HepG2 (cell line): ENCODE data around the gene IRF3. TPM values are rescaled to one million over a fixed set of nuclear protein-coding genes. Genes with fewer than 3 reads are reported as not detected.

Source experiments
- ATAC-seq: fragments of 200-7000 bp; cut with Tn5 transposase; 3 replicates; pipeline ENCODE4 v1.9.1; 2020; ENCODE audit warnings: mild to moderate bottlenecking, moderate library complexity
- BruUV-seq: library from RNA; stranded (reverse); fragments of 400-500 nt; replicated peaks from 2 replicates; lab custom pipeline; 2021; lab: Mats Ljungman, UMichigan
- CTCF ChIA-PET: fragments of 300-600 bp; formaldehyde crosslinking; extraction: SDS; loops from one replicate; lab custom pipeline; 2021; ENCODE audit warnings: low total read pairs, inconsistent platforms, low intra/inter-chr PET ratio; lab: Yijun Ruan, JAX
- POLR2A ChIA-PET: fragments of 350-600 bp; sonication (Branson Sonifier 250); formaldehyde crosslinking; loops from one replicate; lab custom pipeline; 2020; ENCODE audit warnings: antibody characterized with exemption, inconsistent platforms; lab: Yijun Ruan, JAX
- DNase-seq: peaks from one replicate; pipeline ENCODE4 v3.0.0-alpha.2; 2015; ENCODE audit warnings: low spot score
- FAIRE-seq: peaks from 3 replicates; lab custom pipeline; 2011; peaks lifted over from hg19 to GRCh38; lab: Jason Lieb, UNC
- H2AFZ ChIP-seq: one replicate; pipeline ENCODE4 v1.6.1; 2011; ENCODE audit warnings: low read length, inconsistent platforms
- H3K27ac ChIP-seq: fragments of 300-600 bp; 3 replicates; pipeline ENCODE4 v1.8.0; 2011; ENCODE audit warnings: mixed run types, mild to moderate bottlenecking, mixed read lengths, low read length, inconsistent platforms; ENCODE audit not compliant: insufficient read depth; ENCODE audit errors: extremely low read length
- H3K27me3 ChIP-seq, 2 experiments: fragments of 200-600 bp in 1 of 2; 2 replicates in 1 of 2; 3 replicates in 1 of 2; pipeline versions ENCODE4 v1.6.0 to v1.8.0; 2011; ENCODE audit warnings: low read length in 2 of 2, mild to moderate bottlenecking in 2 of 2, moderate library complexity in 2 of 2, inconsistent platforms in 1 of 2; ENCODE audit not compliant: insufficient read depth in 2 of 2, control insufficient read depth in 1 of 2
- H3K36me3 ChIP-seq, 2 experiments: fragments of 200-600 bp in 1 of 2; replicated peaks in 1 of 2; 2 replicates in 1 of 2; 3 replicates in 1 of 2; pipeline versions ENCODE4 v1.5.1 to v1.8.0; 2011; ENCODE audit warnings: low read length in 2 of 2, inconsistent platforms in 1 of 2; ENCODE audit not compliant: insufficient read depth in 2 of 2, control insufficient read depth in 1 of 2
- H3K4me1 ChIP-seq: 2 replicates; pipeline ENCODE4 v1.5.1; 2012; ENCODE audit warnings: low read length, inconsistent platforms; ENCODE audit not compliant: insufficient read depth
- H3K4me2 ChIP-seq: 2 replicates; pipeline ENCODE4 v1.6.0; 2011; ENCODE audit warnings: low read depth, low read length, inconsistent platforms
- H3K4me3 ChIP-seq, 3 experiments: fragments of 200-600 bp in 1 of 3; sonication (generic), shearing (Covaris generic) in 1 of 3; replicated peaks in 1 of 3; 2 replicates each; pipeline ENCODE4 v1.5.1; 2011 to 2016; ENCODE audit warnings: low read length in 3 of 3, inconsistent platforms in 2 of 3, low read depth in 2 of 3, mild to moderate bottlenecking in 2 of 3, control low read depth in 1 of 3, mixed read lengths in 1 of 3; ENCODE audit not compliant: insufficient read depth in 1 of 3
- H3K79me2 ChIP-seq: one replicate; pipeline ENCODE4 v1.6.1; 2011; ENCODE audit warnings: low read length, inconsistent platforms; ENCODE audit not compliant: insufficient read depth
- H3K9ac ChIP-seq: 2 replicates; pipeline ENCODE4 v1.6.0; 2011; ENCODE audit warnings: mild to moderate bottlenecking, low read depth, low read length, inconsistent platforms; ENCODE audit not compliant: insufficient read depth
- H3K9me3 ChIP-seq: 2 replicates; pipeline ENCODE4 v1.5.1; 2012; ENCODE audit warnings: mild to moderate bottlenecking, low read length
- H4K20me1 ChIP-seq: 2 replicates; pipeline ENCODE4 v1.6.0; 2011; ENCODE audit warnings: inconsistent platforms, mild to moderate bottlenecking, low read length, moderate library complexity; ENCODE audit not compliant: insufficient read depth
- CTCF ChIP-seq: sonication (generic); formaldehyde crosslinking; IDR thresholded peaks from 2 replicates; pipeline ENCODE4 v1.5.0; 2020; ENCODE audit warnings: mild to moderate bottlenecking, missing genetic modification reagents, moderate library complexity
- HOXA7 ChIP-seq: sonication (generic); formaldehyde crosslinking; IDR thresholded peaks from 2 replicates; pipeline ENCODE4 v1.8.1; 2022; ENCODE audit warnings: mild to moderate bottlenecking, missing genetic modification reagents, moderate library complexity
- MEIS2 ChIP-seq: sonication (generic); formaldehyde crosslinking; IDR thresholded peaks from 2 replicates; pipeline ENCODE4 v1.9.0; 2021; ENCODE audit warnings: mild to moderate bottlenecking, missing genetic modification reagents
- RXRA ChIP-seq: sonication (generic); formaldehyde crosslinking; IDR thresholded peaks from 2 replicates; pipeline ENCODE4 v1.5.1; 2020; ENCODE audit warnings: missing genetic modification reagents
- SRY ChIP-seq: sonication (generic); formaldehyde crosslinking; IDR thresholded peaks from 2 replicates; pipeline ENCODE4 v1.8.0; 2022; ENCODE audit warnings: mild to moderate bottlenecking, missing genetic modification reagents
- STAG1 ChIP-seq: sonication (generic); formaldehyde crosslinking; IDR thresholded peaks from 2 replicates; pipeline ENCODE4 v1.4.0; 2020; ENCODE audit warnings: missing genetic modification reagents
- ZBTB38 ChIP-seq: sonication (generic); formaldehyde crosslinking; IDR thresholded peaks from 2 replicates; pipeline ENCODE4 v1.5.1; 2020; ENCODE audit warnings: mild to moderate bottlenecking, missing genetic modification reagents
- ZBTB7B ChIP-seq: sonication (generic); formaldehyde crosslinking; IDR thresholded peaks from 2 replicates; pipeline ENCODE4 v1.4.0; 2020; ENCODE audit warnings: missing genetic modification reagents
- ZFP62 ChIP-seq: sonication (generic); formaldehyde crosslinking; IDR thresholded peaks from 2 replicates; pipeline ENCODE4 v1.4.0; 2020; ENCODE audit warnings: missing genetic modification reagents
- ZNF20 ChIP-seq: sonication (generic); formaldehyde crosslinking; IDR thresholded peaks from 2 replicates; pipeline ENCODE4 v1.4.0; 2020; ENCODE audit warnings: mild to moderate bottlenecking, moderate library complexity, missing genetic modification reagents
- ZNF614 ChIP-seq: IDR thresholded peaks from 2 replicates; pipeline ENCODE4 v1.6.1; 2018; ENCODE audit warnings: missing biosample characterization, missing genetic modification reagents, inconsistent platforms, borderline replicate concordance
- WGBS: methylation state at CpG from one replicate; pipeline ENCODE4 v1.1.6; 2017; ENCODE audit warnings: low lambda C conversion rate; 5-methylcytosine and 5-hydroxymethylcytosine counted together
- in situ Hi-C: cut with HindIII; loops from 2 replicates; pipeline ENCODE4 v1.10.0; 2017; ENCODE audit warnings: low pct_unique_long_range_greater_than_20kb; ENCODE audit not compliant: extremely low pct_ligation_motif_present
- intact Hi-C: fragments of 100-400 bp; cut with micrococcal nuclease; formaldehyde crosslinking; loops from one replicate; pipeline ENCODE4 v1.10.0; 2022; ENCODE audit not compliant: unreplicated experiment
- polyA plus RNA-seq, 8 experiments: library from polyadenylated mRNA; depleted of rRNA in 3 of 8; stranded (reverse) in 7 of 8; unstranded in 1 of 8; fragments of >200 nt; fragmentation: Illumina TruSeq in 4 of 8; extraction: Trizol in 4 of 8; gene quantifications; 2 replicates each; pipeline versions ENCODE4 v1.2.1 to v1.2.3, GENCODE V29; 2011 to 2016; ENCODE audit warnings: low read depth in 4 of 8, missing spikeins in 1 of 8, mixed read lengths in 1 of 8; ENCODE audit not compliant: insufficient read depth in 1 of 8
- total RNA-seq, 5 experiments: library from RNA; depleted of rRNA; stranded (reverse); fragments of >200 nt; fragmentation: Illumina TruSeq; extraction: Trizol; gene quantifications; 2 replicates each; pipeline ENCODE4 v1.2.3, GENCODE V29; 2016; ENCODE audit warnings: low read depth in 1 of 5

The IRF3 gene
- total and polyA plus RNA-seq, 2 of the 13 experiments (the other 11 are each of a cell fraction or from before 2014, with no cell fraction given) = 61.9 to 65.5 TPM

- 4% methylated on average over 13 of the region's 40 CpGs for WGBS
- peaks cover 19% of the 10 kb centered on the region for H3K4me1 ChIP-seq
- no peaks in the 10 kb centered on the region for H3K9me3 ChIP-seq
- H3K27me3 ChIP-seq = peaks cover 0 to 20% of the 10 kb centered on the region in 2 experiments; a peak in 3 of 5 replicates
- H3K36me3 ChIP-seq = no peaks in the 10 kb centered on the region
- BruUV-seq = no TSS peak
- H2AFZ ChIP-seq = no peak overlapping the region
- H4K20me1 ChIP-seq = no peaks in the 10 kb centered on the region
- ATAC-seq (peak; percentile 74), FAIRE-seq (no peak), DNase-seq (no peak)
- peak overlapping the region; percentile 49 for H3K4me2 ChIP-seq
- in situ Hi-C loops = no loop called here
- ChIA-PET POLR2A (no interaction called here), CTCF (no interaction called here)
- intact Hi-C loops = no loop called here
- H3K9ac ChIP-seq = no peak overlapping the region
- no peaks in the 10 kb centered on the region for H3K79me2 ChIP-seq
- TF ChIP-seq ZNF20 (CRISPR knock-in tag) (no peak), RXRA (CRISPR knock-in tag) (0 out of 2 replicates have a peak, but pooled peaks have one; percentile 34), MEIS2 (CRISPR knock-in tag) (0 out of 2 replicates have a peak, but pooled peaks have one; percentile 40), HOXA7 (no peak), STAG1 (CRISPR knock-in tag) (peak; percentile 8; the same call in 1 of the 2 replicates), ZNF614 (CRISPR knock-in tag) (no peak), SRY (CRISPR knock-in tag) (no peak), ZBTB38 (CRISPR knock-in tag) (0 out of 2 replicates have a peak, but pooled peaks have one; percentile 17), ZFP62 (CRISPR knock-in tag) (no peak), ZBTB7B (0 out of 2 replicates have a peak, but pooled peaks have one; percentile 15), CTCF (peak; percentile 33)
- H3K4me3 ChIP-seq = peak overlapping the region in 1 of 3 experiments; percentile 54; a peak in 1 of 6 replicates
- no peak overlapping the region for H3K27ac ChIP-seq
Observed at GRCh38 chr19:49701271-49701786, 35.7 kb upstream of the IRF3 start.
